CD4-positive, alpha-beta T cell (primary cell): ENCODE measurements around the gene CR1L. TPM values are rescaled to one million over a fixed set of nuclear protein-coding genes. Genes with fewer than 3 reads are reported as not detected.
"Not testable (repeated sequence)": the region's sequence is repeated elsewhere in the genome, so short reads cannot be mapped to it uniquely, and the experiment has no call there.

Experiments
- ATAC-seq: fragments of 200-7000 bp; cut with Tn5 transposase; one replicate; pipeline ENCODE4 v1.10.0; 2022; ENCODE audit warnings: mild to moderate bottlenecking; ENCODE audit not compliant: poor library complexity
- CTCF ChIA-PET: fragments of 350-600 bp; sonication (Branson Sonifier 250); formaldehyde crosslinking; loops from one replicate; lab custom pipeline; 2021; ENCODE audit warnings: antibody characterized with exemption, inconsistent platforms; lab: Charles Lee
- POLR2A ChIA-PET: fragments of 350-600 bp; sonication (Branson Sonifier 250); formaldehyde crosslinking; loops from one replicate; lab custom pipeline; 2021; ENCODE audit warnings: antibody characterized with exemption, inconsistent platforms; lab: Charles Lee
- DNase-seq, 14 experiments: peaks; one replicate each; pipeline ENCODE4 v3.0.0-alpha.2; 2013 to 2020; ENCODE audit warnings: mixed read lengths in 2 of 14
- H3K27ac ChIP-seq, 2 donors: one replicate each; pipeline versions ENCODE4 v1.5.1 to v1.7.0; 2013; ENCODE audit warnings: low read length in 2 of 2, low read depth in 1 of 2, mild to moderate bottlenecking in 1 of 2
- H3K27me3 ChIP-seq, 2 experiments: 1 replicate in 1 of 2; 2 replicates in 1 of 2; pipeline versions ENCODE4 v1.6.1 to v1.7.0; 2013; ENCODE audit warnings: low read length in 2 of 2, control low read depth in 1 of 2, mild to moderate bottlenecking in 1 of 2, moderate library complexity in 1 of 2; ENCODE audit not compliant: insufficient read depth in 2 of 2, control insufficient read depth in 1 of 2
- H3K36me3 ChIP-seq: one replicate; pipeline ENCODE4 v1.6.1; 2013; ENCODE audit warnings: low read length, control low read depth; ENCODE audit not compliant: insufficient read depth
- H3K4me1 ChIP-seq: one replicate; pipeline ENCODE4 v1.6.1; 2013; ENCODE audit warnings: low read length, control low read depth; ENCODE audit not compliant: insufficient read depth
- H3K4me3 ChIP-seq: one replicate; pipeline ENCODE4 v1.5.1; 2013; ENCODE audit warnings: mild to moderate bottlenecking, low read length, moderate library complexity
- H3K9me3 ChIP-seq, 2 experiments: 1 replicate in 1 of 2; 2 replicates in 1 of 2; pipeline versions ENCODE4 v1.6.1 to v1.7.0; 2013; ENCODE audit warnings: low read length in 2 of 2, mild to moderate bottlenecking in 2 of 2, control low read depth in 1 of 2, moderate library complexity in 1 of 2; ENCODE audit not compliant: control insufficient read depth in 1 of 2, insufficient read depth in 1 of 2
- H3K27ac Mint-ChIP-seq: one replicate; pipeline ENCODE4 v1.8.0; 2020; ENCODE audit warnings: mixed read lengths
- H3K27me3 Mint-ChIP-seq: one replicate; pipeline ENCODE4 v1.8.0; 2021; ENCODE audit warnings: mixed read lengths
- H3K36me3 Mint-ChIP-seq: one replicate; pipeline ENCODE4 v1.8.0; 2021; ENCODE audit warnings: low read depth, mixed read lengths
- H3K4me1 Mint-ChIP-seq: one replicate; pipeline ENCODE4 v1.8.0; 2021; ENCODE audit warnings: low read depth, mixed read lengths
- H3K4me3 Mint-ChIP-seq: one replicate; pipeline ENCODE4 v1.8.0; 2020; ENCODE audit warnings: mild to moderate bottlenecking, mixed read lengths
- H3K9me3 Mint-ChIP-seq: one replicate; pipeline ENCODE4 v1.8.0; 2020; ENCODE audit warnings: mixed read lengths
- CTCF ChIP-seq: fragments of 200-600 bp; IDR thresholded peaks from one replicate; pipeline ENCODE4 v1.8.0; 2022; ENCODE audit warnings: antibody characterized with exemption, mild to moderate bottlenecking
- intact Hi-C, 2 experiments: fragments of 100-400 bp; cut with DNase I in 1 of 2; cut with micrococcal nuclease in 1 of 2; formaldehyde crosslinking; loops; one replicate each; pipeline versions ENCODE4 v1.15.1 to v1.9.0; 2023 to 2025; cut with DNase I, micrococcal nuclease
- total RNA-seq, 174 experiments: library from RNA in 2 of 174; stranded (reverse) in 2 of 174; gene quantifications; one replicate each; pipeline ENCODE4 v1.2.3 and lab custom pipeline; 2021 to 2026

The CR1L gene
- total RNA-seq, 2 experiments from 2014 or later: not detected

GRCh38 chr1:207766569-207766968 is 121.6 kb downstream of the CR1L start:
- no peak for TF ChIP-seq CTCF
- Histone ChIP-seq H3K27ac (no peak overlapping the region), H3K9me3 (peaks cover 0 to 6% of the 10 kb centered on the region in 2 experiments), H3K27me3 (no peaks in the 10 kb centered on the region), H3K4me1 (no peaks in the 10 kb centered on the region), H3K36me3 (peaks cover 59% of the 10 kb centered on the region), H3K4me3 (no peak overlapping the region)
- no peak overlapping the region for H3K4me3 Mint-ChIP-seq
- ATAC-seq (no peak), DNase-seq (no peak)
- intact Hi-C loops: no loop called here
- ChIA-PET CTCF (no interaction called here), POLR2A (no interaction called here)
- peaks cover 97% of the 10 kb centered on the region for H3K36me3 Mint-ChIP-seq
- peaks cover 14% of the 10 kb centered on the region for H3K4me1 Mint-ChIP-seq
- H3K9me3 Mint-ChIP-seq: peaks cover 5% of the 10 kb centered on the region
- H3K27me3 Mint-ChIP-seq: no peaks in the 10 kb centered on the region
- H3K27ac Mint-ChIP-seq: no peak overlapping the region

- Mint-ChIP-seq H3K36me3 (peaks cover 98% of the 10 kb centered on the region), H3K4me1 (peaks cover 44% of the 10 kb centered on the region)
- DNase-seq, CTCF ChIA-PET, H3K9me3 ChIP-seq, ATAC-seq, H3K27me3 Mint-ChIP-seq, POLR2A ChIA-PET, H3K4me3 ChIP-seq, H3K27me3 ChIP-seq, H3K27ac ChIP-seq, H3K27ac Mint-ChIP-seq, H3K4me1 ChIP-seq, H3K9me3 Mint-ChIP-seq, intact Hi-C loops, H3K4me3 Mint-ChIP-seq: not testable (repeated sequence)
- H3K36me3 ChIP-seq: peaks cover 33% of the 10 kb centered on the region
Measured at GRCh38 chr1:207770514-207770913, 125.6 kb downstream of the CR1L start.

Other genes with a start within 250 kb of the CR1L start
- gene CR2, start 190.8 kb upstream of the CR1L start, total RNA-seq: 1 to 10 TPM; 1.2 TPM
- 1 to 10 TPM; 2.8 to 3.1 TPM for gene CR1, start 149.0 kb upstream of the CR1L start, total RNA-seq
- gene CD46, start 106.9 kb downstream of the CR1L start, total RNA-seq: 100 to 1,000 TPM; 111 to 115 TPM